ENCODE data around the gene KIDINS220. TPM values are rescaled to one million over a fixed set of nuclear protein-coding genes. Genes with fewer than 3 reads are reported as not detected.

KIDINS220 gene
- total RNA-seq, 1 donor from 2014 or later: 26.9 TPM

DNA sequence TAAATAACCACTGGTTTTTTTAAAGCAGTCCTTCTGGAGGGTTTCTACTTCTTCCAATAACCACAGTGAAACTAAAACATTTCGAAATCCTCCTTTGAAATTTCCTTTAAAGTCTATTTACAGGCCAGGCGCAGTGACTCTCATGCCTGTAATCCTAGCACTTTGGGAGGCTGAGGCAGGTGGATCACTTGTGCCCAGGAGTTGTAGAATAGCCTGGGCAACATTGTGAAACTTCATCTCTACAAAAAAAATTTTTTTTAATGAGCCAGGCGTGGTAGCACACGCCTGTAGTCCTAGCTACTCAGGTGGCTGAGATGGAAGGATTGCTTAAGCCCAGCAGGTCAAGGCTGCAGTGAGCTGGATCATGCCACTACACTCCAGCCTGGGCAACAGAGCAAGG, 15.2 kb downstream of the KIDINS220 start:
- TF ChIP-seq, protein P1, sequence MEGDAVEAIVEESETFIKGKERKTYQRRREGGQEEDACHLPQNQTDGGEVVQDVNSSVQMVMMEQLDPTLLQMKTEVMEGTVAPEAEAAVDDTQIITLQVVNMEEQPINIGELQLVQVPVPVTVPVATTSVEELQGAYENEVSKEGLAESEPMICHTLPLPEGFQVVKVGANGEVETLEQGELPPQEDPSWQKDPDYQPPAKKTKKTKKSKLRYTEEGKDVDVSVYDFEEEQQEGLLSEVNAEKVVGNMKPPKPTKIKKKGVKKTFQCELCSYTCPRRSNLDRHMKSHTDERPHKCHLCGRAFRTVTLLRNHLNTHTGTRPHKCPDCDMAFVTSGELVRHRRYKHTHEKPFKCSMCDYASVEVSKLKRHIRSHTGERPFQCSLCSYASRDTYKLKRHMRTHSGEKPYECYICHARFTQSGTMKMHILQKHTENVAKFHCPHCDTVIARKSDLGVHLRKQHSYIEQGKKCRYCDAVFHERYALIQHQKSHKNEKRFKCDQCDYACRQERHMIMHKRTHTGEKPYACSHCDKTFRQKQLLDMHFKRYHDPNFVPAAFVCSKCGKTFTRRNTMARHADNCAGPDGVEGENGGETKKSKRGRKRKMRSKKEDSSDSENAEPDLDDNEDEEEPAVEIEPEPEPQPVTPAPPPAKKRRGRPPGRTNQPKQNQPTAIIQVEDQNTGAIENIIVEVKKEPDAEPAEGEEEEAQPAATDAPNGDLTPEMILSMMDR (IDR thresholded peaks at IDR 0.05): no peak
- Mint-ChIP-seq H3K36me3 (ENCODE audit: low read depth) (peaks cover 48% of the 10 kb centered on the region), H3K27me3 (no peaks in the 10 kb centered on the region), H3K4me3 (no peak overlapping the region), H3K4me1 (no peaks in the 10 kb centered on the region), H3K9me3 (no peaks in the 10 kb centered on the region), H3K27ac (no peak overlapping the region)
- intact Hi-C loops (cut with micrococcal nuclease): no loop called here
- ChIA-PET POLR2A (no interaction called here), CTCF (no interaction called here)
- no peak for DNase-seq
- no peak for ATAC-seq (ENCODE audit: low read depth)

DNA sequence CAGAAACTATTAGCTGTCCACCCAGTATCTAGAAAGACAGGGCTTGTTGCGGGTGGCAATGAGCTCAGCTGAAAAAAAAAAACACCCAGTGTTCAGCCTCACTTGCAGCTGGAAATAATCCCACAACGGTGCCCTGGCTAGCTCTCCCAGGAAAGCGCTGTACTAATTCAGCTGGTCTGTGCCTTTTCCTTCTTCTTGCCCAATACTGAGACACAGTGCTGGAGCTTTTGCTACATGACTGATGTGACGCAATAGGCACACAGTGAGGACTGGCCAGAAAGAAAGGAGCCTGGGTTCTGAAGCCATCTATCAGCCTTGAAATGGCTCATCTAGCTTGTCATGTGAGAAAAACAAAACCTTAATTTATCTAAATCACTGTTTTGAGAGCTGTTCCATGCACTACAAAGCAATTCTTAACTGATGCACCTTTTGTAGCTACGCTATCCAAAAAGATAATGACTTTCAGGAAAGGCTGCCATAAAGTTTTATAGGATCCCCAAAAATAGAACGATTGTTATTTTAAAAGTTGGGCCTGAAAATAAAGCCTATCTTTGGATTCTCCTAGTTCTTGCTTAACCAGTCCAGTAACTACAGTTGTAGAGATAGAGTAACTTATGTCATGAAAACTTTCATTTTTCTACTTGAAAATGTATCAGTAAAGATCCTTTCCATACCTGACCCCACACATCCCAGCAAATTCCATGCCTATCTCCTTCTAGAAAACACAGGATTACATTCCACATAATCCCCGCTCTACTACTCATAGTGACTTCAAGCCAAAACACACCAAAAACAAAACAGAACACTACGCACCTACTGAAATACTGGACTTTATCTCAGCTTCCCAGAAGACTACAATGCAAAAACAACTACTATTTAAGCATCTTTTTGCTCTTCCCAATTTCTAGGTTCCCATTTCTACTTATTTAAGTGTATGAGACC, 15.9 kb downstream of the KIDINS220 start:
- POLR2A ChIA-PET: no interaction called here
- CTCF ChIA-PET: no interaction called here
- H3K4me1 Mint-ChIP-seq: no peaks in the 10 kb centered on the region
- TF ChIP-seq, protein P1 (IDR thresholded peaks at IDR 0.05): no peak
- DNase-seq (no peak), ATAC-seq (ENCODE audit: low read depth) (no peak)
- no peaks in the 10 kb centered on the region for H3K9me3 Mint-ChIP-seq
- no peak overlapping the region for H3K27ac Mint-ChIP-seq
- H3K4me3 Mint-ChIP-seq: no peak overlapping the region
- H3K36me3 Mint-ChIP-seq (ENCODE audit: low read depth): peaks cover 51% of the 10 kb centered on the region
- H3K27me3 Mint-ChIP-seq: no peaks in the 10 kb centered on the region
- intact Hi-C loops (cut with micrococcal nuclease): no loop called here

DNA sequence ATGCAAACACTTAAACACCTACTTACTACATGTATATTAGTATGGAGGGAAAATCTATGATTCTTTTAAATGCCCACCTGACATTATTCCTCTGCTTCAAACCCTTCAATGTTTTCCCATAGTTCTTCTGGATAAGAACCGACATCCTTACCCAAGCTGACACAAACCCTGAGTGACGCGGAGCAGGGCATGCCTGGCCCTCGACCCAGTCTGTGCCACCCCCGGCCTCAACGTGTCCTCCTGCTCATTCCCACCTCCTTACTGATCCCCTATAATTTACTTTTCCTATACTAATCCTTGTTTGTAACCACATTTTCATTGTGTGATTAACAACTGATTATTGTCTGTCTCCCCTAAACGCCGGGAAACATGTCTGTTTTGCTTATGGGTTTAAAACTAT, 17.5 kb downstream of the KIDINS220 start:
- POLR2A ChIA-PET: no interaction called here
- Mint-ChIP-seq H3K4me3 (no peak overlapping the region), H3K4me1 (no peaks in the 10 kb centered on the region), H3K36me3 (ENCODE audit: low read depth) (peaks cover 52% of the 10 kb centered on the region), H3K27me3 (no peaks in the 10 kb centered on the region), H3K27ac (no peak overlapping the region), H3K9me3 (no peaks in the 10 kb centered on the region)
- CTCF ChIA-PET: no interaction called here
- DNase-seq: no peak
- intact Hi-C loops (cut with micrococcal nuclease): no loop called here
- TF ChIP-seq, protein P1 (IDR thresholded peaks at IDR 0.05): no peak
- ATAC-seq (ENCODE audit: low read depth): no peak

DNA sequence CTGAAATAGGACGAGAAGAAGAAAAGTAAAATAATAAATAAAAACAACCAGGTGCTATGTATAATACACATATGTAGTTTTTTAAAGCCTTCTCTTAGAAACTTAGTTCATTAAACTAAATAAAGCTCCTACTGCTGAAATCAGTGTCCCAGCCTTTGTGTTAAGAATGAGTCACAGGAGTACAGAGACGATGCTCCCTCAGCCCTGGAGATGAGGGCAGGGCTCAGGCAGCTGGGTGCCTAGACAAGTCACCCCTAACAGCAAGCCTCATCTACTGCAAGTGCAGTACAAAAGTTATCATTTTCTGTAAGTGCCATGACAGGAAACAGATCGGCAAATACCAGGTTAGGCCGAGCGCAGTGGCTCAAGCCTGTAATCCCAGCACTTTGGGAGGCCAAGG, 18.2 kb downstream of the KIDINS220 start:
- CTCF ChIA-PET: no interaction called here
- POLR2A ChIA-PET: no interaction called here
- Mint-ChIP-seq H3K9me3 (no peaks in the 10 kb centered on the region), H3K27ac (no peak overlapping the region), H3K4me1 (no peaks in the 10 kb centered on the region), H3K4me3 (no peak overlapping the region), H3K36me3 (ENCODE audit: low read depth) (peaks cover 49% of the 10 kb centered on the region), H3K27me3 (no peaks in the 10 kb centered on the region)
- DNase-seq (no peak), ATAC-seq (ENCODE audit: low read depth) (no peak)
- intact Hi-C loops (cut with micrococcal nuclease): no loop called here
- TF ChIP-seq, protein P1 (IDR thresholded peaks at IDR 0.05): no peak

DNA sequence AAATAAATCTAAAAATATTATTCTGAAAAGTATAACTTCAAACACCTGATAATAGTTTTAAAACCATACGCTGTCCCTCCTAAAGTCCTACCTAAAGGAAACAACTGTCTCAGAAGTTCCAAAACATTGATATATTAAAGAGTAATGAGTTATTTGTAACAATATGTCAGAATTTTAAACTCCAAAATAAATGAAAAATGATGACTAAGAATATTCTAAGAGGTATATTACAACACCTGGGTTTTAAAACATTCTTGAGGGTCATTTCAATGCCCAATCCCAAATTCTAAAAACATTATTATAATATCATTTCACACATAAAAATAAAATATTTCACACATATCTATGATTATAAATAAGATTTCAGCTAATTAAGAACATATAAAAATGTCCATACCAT, 20.2 kb downstream of the KIDINS220 start:
- Mint-ChIP-seq H3K9me3 (no peaks in the 10 kb centered on the region), H3K36me3 (ENCODE audit: low read depth) (peaks cover 61% of the 10 kb centered on the region), H3K4me3 (no peak overlapping the region), H3K27me3 (no peaks in the 10 kb centered on the region), H3K27ac (no peak overlapping the region), H3K4me1 (no peaks in the 10 kb centered on the region)
- ATAC-seq (ENCODE audit: low read depth): no peak
- CTCF ChIA-PET: no interaction called here
- DNase-seq: no peak
- TF ChIP-seq, protein P1 (IDR thresholded peaks at IDR 0.05): no peak
- intact Hi-C loops (cut with micrococcal nuclease): no loop called here
- POLR2A ChIA-PET: no interaction called here
